HepG2 (cell line): ENCODE results near the gene ANKAR. TPM values are rescaled to one million over a fixed set of nuclear protein-coding genes. Genes with fewer than 3 reads are reported as not detected.

ENCODE experiments used
- ATAC-seq: fragments of 200-7000 bp; cut with Tn5 transposase; 3 replicates; pipeline ENCODE4 v1.9.1; 2020; ENCODE audit warnings: mild to moderate bottlenecking, moderate library complexity
- Bru-seq: library from RNA; stranded (reverse); fragments of 400-500 nt; gene quantifications from one replicate; lab custom pipeline; 2021; lab: Mats Ljungman, UMichigan
- BruChase-seq, 2 experiments: library from RNA; stranded (reverse); fragments of 400-500 nt; gene quantifications; one replicate each; lab custom pipeline; 2021; lab: Mats Ljungman, UMichigan
- BruUV-seq: library from RNA; stranded (reverse); fragments of 400-500 nt; replicated peaks from 2 replicates; lab custom pipeline; 2021; lab: Mats Ljungman, UMichigan
- CTCF ChIA-PET: fragments of 300-600 bp; formaldehyde crosslinking; extraction: SDS; loops from one replicate; lab custom pipeline; 2021; ENCODE audit warnings: low total read pairs, inconsistent platforms, low intra/inter-chr PET ratio; lab: Yijun Ruan, JAX
- POLR2A ChIA-PET: fragments of 350-600 bp; sonication (Branson Sonifier 250); formaldehyde crosslinking; loops from one replicate; lab custom pipeline; 2020; ENCODE audit warnings: antibody characterized with exemption, inconsistent platforms; lab: Yijun Ruan, JAX
- DNase-seq: peaks from one replicate; pipeline ENCODE4 v3.0.0-alpha.2; 2015; ENCODE audit warnings: low spot score
- FAIRE-seq: peaks from 3 replicates; lab custom pipeline; 2011; peaks lifted over from hg19 to GRCh38; lab: Jason Lieb, UNC
- H2AFZ ChIP-seq: one replicate; pipeline ENCODE4 v1.6.1; 2011; ENCODE audit warnings: low read length, inconsistent platforms
- H3K27ac ChIP-seq: fragments of 300-600 bp; 3 replicates; pipeline ENCODE4 v1.8.0; 2011; ENCODE audit warnings: mixed run types, mild to moderate bottlenecking, mixed read lengths, low read length, inconsistent platforms; ENCODE audit not compliant: insufficient read depth; ENCODE audit errors: extremely low read length
- H3K27me3 ChIP-seq, 2 experiments: fragments of 200-600 bp in 1 of 2; 2 replicates in 1 of 2; 3 replicates in 1 of 2; pipeline versions ENCODE4 v1.6.0 to v1.8.0; 2011; ENCODE audit warnings: low read length in 2 of 2, mild to moderate bottlenecking in 2 of 2, moderate library complexity in 2 of 2, inconsistent platforms in 1 of 2; ENCODE audit not compliant: insufficient read depth in 2 of 2, control insufficient read depth in 1 of 2
- H3K36me3 ChIP-seq, 2 experiments: fragments of 200-600 bp in 1 of 2; replicated peaks in 1 of 2; 2 replicates in 1 of 2; 3 replicates in 1 of 2; pipeline versions ENCODE4 v1.5.1 to v1.8.0; 2011; ENCODE audit warnings: low read length in 2 of 2, inconsistent platforms in 1 of 2; ENCODE audit not compliant: insufficient read depth in 2 of 2, control insufficient read depth in 1 of 2
- H3K4me1 ChIP-seq: 2 replicates; pipeline ENCODE4 v1.5.1; 2012; ENCODE audit warnings: low read length, inconsistent platforms; ENCODE audit not compliant: insufficient read depth
- H3K4me2 ChIP-seq: 2 replicates; pipeline ENCODE4 v1.6.0; 2011; ENCODE audit warnings: low read depth, low read length, inconsistent platforms
- H3K4me3 ChIP-seq, 3 experiments: fragments of 200-600 bp in 1 of 3; sonication (generic), shearing (Covaris generic) in 1 of 3; replicated peaks in 1 of 3; 2 replicates each; pipeline ENCODE4 v1.5.1; 2011 to 2016; ENCODE audit warnings: low read length in 3 of 3, inconsistent platforms in 2 of 3, low read depth in 2 of 3, mild to moderate bottlenecking in 2 of 3, control low read depth in 1 of 3, mixed read lengths in 1 of 3; ENCODE audit not compliant: insufficient read depth in 1 of 3
- H3K79me2 ChIP-seq: one replicate; pipeline ENCODE4 v1.6.1; 2011; ENCODE audit warnings: low read length, inconsistent platforms; ENCODE audit not compliant: insufficient read depth
- H3K9ac ChIP-seq: 2 replicates; pipeline ENCODE4 v1.6.0; 2011; ENCODE audit warnings: mild to moderate bottlenecking, low read depth, low read length, inconsistent platforms; ENCODE audit not compliant: insufficient read depth
- H3K9me3 ChIP-seq: 2 replicates; pipeline ENCODE4 v1.5.1; 2012; ENCODE audit warnings: mild to moderate bottlenecking, low read length
- H4K20me1 ChIP-seq: 2 replicates; pipeline ENCODE4 v1.6.0; 2011; ENCODE audit warnings: inconsistent platforms, mild to moderate bottlenecking, low read length, moderate library complexity; ENCODE audit not compliant: insufficient read depth
- DPF2 ChIP-seq: sonication (generic); formaldehyde crosslinking; IDR thresholded peaks from 2 replicates; pipeline ENCODE4 v1.4.0; 2020; ENCODE audit warnings: mild to moderate bottlenecking, low read depth, missing genetic modification reagents, borderline replicate concordance
- IKZF4 ChIP-seq: sonication (generic); formaldehyde crosslinking; IDR thresholded peaks from 2 replicates; pipeline ENCODE4 v1.5.1; 2020; ENCODE audit warnings: borderline replicate concordance, mild to moderate bottlenecking, low read depth, missing genetic modification reagents; ENCODE audit errors: not compliant biosample characterization
- LCORL ChIP-seq, 2 experiments: fragments of 450-650 bp in 1 of 2; sonication (generic) in 1 of 2; formaldehyde crosslinking in 1 of 2; IDR thresholded peaks; 2 replicates each; pipeline versions ENCODE4 v1.5.0 to v1.6.1; 2017 to 2020; ENCODE audit warnings: antibody characterized with exemption in 1 of 2, missing genetic modification reagents in 1 of 2
- MAFK ChIP-seq, 2 experiments: IDR thresholded peaks in 1 of 2; conservative IDR thresholded peaks in 1 of 2; 2 replicates each; pipeline ENCODE4 v1.6.1; 2011; ENCODE audit warnings: improper control_type of control experiment in 2 of 2, low read length in 2 of 2
- NR1H2 ChIP-seq: sonication (generic); formaldehyde crosslinking; IDR thresholded peaks from 2 replicates; pipeline ENCODE4 v1.8.1; 2022; ENCODE audit warnings: low read depth, missing genetic modification reagents, borderline replicate concordance
- NR3C1 ChIP-seq: sonication (generic); formaldehyde crosslinking; IDR thresholded peaks from 2 replicates; pipeline ENCODE4 v1.4.0; 2020; ENCODE audit warnings: missing genetic modification reagents
- PAX8 ChIP-seq: sonication (generic); formaldehyde crosslinking; IDR thresholded peaks from 2 replicates; pipeline ENCODE4 v1.8.0; 2022; ENCODE audit warnings: mild to moderate bottlenecking, missing genetic modification reagents, borderline replicate concordance
- PHB2 ChIP-seq: fragments of 450-650 bp; IDR thresholded peaks from 2 replicates; pipeline ENCODE4 v1.6.1; 2018; ENCODE audit not compliant: partially characterized antibody
- SOX6 ChIP-seq, 2 experiments: fragments of 450-650 bp in 1 of 2; sonication (generic) in 1 of 2; formaldehyde crosslinking in 1 of 2; IDR thresholded peaks; 2 replicates each; pipeline versions ENCODE4 v1.4.0 to v1.6.1; 2017 to 2020; ENCODE audit warnings: antibody characterized with exemption in 1 of 2, mild to moderate bottlenecking in 1 of 2, missing genetic modification reagents in 1 of 2
- STAT5B ChIP-seq: sonication (generic); formaldehyde crosslinking; IDR thresholded peaks from 2 replicates; pipeline ENCODE4 v1.4.0; 2020; ENCODE audit warnings: missing genetic modification reagents
- ZNF333 ChIP-seq: sonication (generic); formaldehyde crosslinking; IDR thresholded peaks from 2 replicates; pipeline ENCODE4 v1.4.0; 2020; ENCODE audit warnings: mild to moderate bottlenecking, missing genetic modification reagents, borderline replicate concordance
- ZNF33B ChIP-seq: sonication (generic); formaldehyde crosslinking; IDR thresholded peaks from 2 replicates; pipeline ENCODE4 v1.5.1; 2020; ENCODE audit warnings: mild to moderate bottlenecking, missing genetic modification reagents
- ZNF441 ChIP-seq: sonication (generic); formaldehyde crosslinking; IDR thresholded peaks from 2 replicates; pipeline ENCODE4 v1.7.0; 2021; ENCODE audit warnings: missing genetic modification reagents, borderline replicate concordance
- ZNF598 ChIP-seq: sonication (generic); formaldehyde crosslinking; IDR thresholded peaks from 2 replicates; pipeline ENCODE4 v1.5.1; 2020; ENCODE audit warnings: mild to moderate bottlenecking, missing genetic modification reagents, borderline replicate concordance
- ZNF724P ChIP-seq: sonication (generic); formaldehyde crosslinking; IDR thresholded peaks from 2 replicates; pipeline ENCODE4 v1.8.0; 2022; ENCODE audit warnings: missing genetic modification reagents, borderline replicate concordance
- ZNF883 ChIP-seq: sonication (generic); formaldehyde crosslinking; IDR thresholded peaks from 2 replicates; pipeline ENCODE4 v1.5.1; 2020; ENCODE audit warnings: mild to moderate bottlenecking, missing genetic modification reagents; ENCODE audit errors: not compliant biosample characterization
- ZNF891 ChIP-seq: sonication (generic); formaldehyde crosslinking; IDR thresholded peaks from 2 replicates; pipeline ENCODE4 v1.5.0; 2020; ENCODE audit warnings: mild to moderate bottlenecking, missing genetic modification reagents
- WGBS: methylation state at CpG from one replicate; pipeline ENCODE4 v1.1.6; 2017; ENCODE audit warnings: low lambda C conversion rate; 5-methylcytosine and 5-hydroxymethylcytosine counted together
- in situ Hi-C: cut with HindIII; loops from 2 replicates; pipeline ENCODE4 v1.10.0; 2017; ENCODE audit warnings: low pct_unique_long_range_greater_than_20kb; ENCODE audit not compliant: extremely low pct_ligation_motif_present
- intact Hi-C: fragments of 100-400 bp; cut with micrococcal nuclease; formaldehyde crosslinking; loops from one replicate; pipeline ENCODE4 v1.10.0; 2022; ENCODE audit not compliant: unreplicated experiment
- long read RNA-seq, 2 experiments: library from RNA in 1 of 2; library from polyadenylated mRNA in 1 of 2; stranded (forward) in 1 of 2; unstranded in 1 of 2; transcript quantifications; one replicate each; pipeline ENCODE4 v2.0.0, GENCODE V29; 2019 to 2022
- polyA minus RNA-seq, 3 experiments: library from RNA; depleted of rRNA, polyadenylated mRNA; stranded (reverse); fragments of >200 nt; gene quantifications; 2 replicates each; pipeline ENCODE4 v1.2.3, GENCODE V29; 2011; ENCODE audit warnings: low replicate concordance in 1 of 3
- polyA plus RNA-seq, 8 experiments: library from polyadenylated mRNA; depleted of rRNA in 3 of 8; stranded (reverse) in 7 of 8; unstranded in 1 of 8; fragments of >200 nt; fragmentation: Illumina TruSeq in 4 of 8; extraction: Trizol in 4 of 8; gene quantifications; 2 replicates each; pipeline versions ENCODE4 v1.2.1 to v1.2.3, GENCODE V29; 2011 to 2016; ENCODE audit warnings: low read depth in 4 of 8, missing spikeins in 1 of 8, mixed read lengths in 1 of 8; ENCODE audit not compliant: insufficient read depth in 1 of 8
- total RNA-seq, 5 experiments: library from RNA; depleted of rRNA; stranded (reverse); fragments of >200 nt; fragmentation: Illumina TruSeq; extraction: Trizol; gene quantifications; 2 replicates each; pipeline ENCODE4 v1.2.3, GENCODE V29; 2016; ENCODE audit warnings: low read depth in 1 of 5

ANKAR gene
- total RNA-seq (2016; rRNA removed; fragmentation: Illumina TruSeq; extraction: Trizol): 3.0 and 3.6 TPM in 2 replicates
- total RNA-seq (2016; cell fraction: cytosol; rRNA removed; fragmentation: Illumina TruSeq; extraction: Trizol; ENCODE audit: low read depth): 10.4 and 13.3 TPM in 2 replicates
- total RNA-seq (2016; cell fraction: insoluble cytoplasmic fraction; rRNA removed; fragmentation: Illumina TruSeq; extraction: Trizol): 2.7 and 4.7 TPM in 2 replicates
- total RNA-seq (2016; cell fraction: membrane; rRNA removed; fragmentation: Illumina TruSeq; extraction: Trizol): 4.9 and 7.6 TPM in 2 replicates
- 8.9 and 14.3 TPM in 2 replicates for total RNA-seq (2016; cell fraction: nucleus; rRNA removed; fragmentation: Illumina TruSeq; extraction: Trizol)
- 3.8 and 5.0 TPM in 2 replicates for polyA plus RNA-seq (2011; rRNA removed)
- polyA plus RNA-seq (2011; cell fraction: cytosol; rRNA removed): 1.7 and 3.3 TPM in 2 replicates
- 3.2 and 4.1 TPM in 2 replicates for polyA plus RNA-seq (2011; cell fraction: nucleus; rRNA removed)
- 2.9 and 4.3 TPM in 2 replicates for polyA plus RNA-seq (2012)
- 2.8 and 4.3 TPM in 2 replicates for polyA plus RNA-seq (2016; cell fraction: cytosol; fragmentation: Illumina TruSeq; extraction: Trizol; ENCODE audit: low read depth)
- 2.9 and 3.8 TPM in 2 replicates for polyA plus RNA-seq (2016; cell fraction: insoluble cytoplasmic fraction; fragmentation: Illumina TruSeq; extraction: Trizol; ENCODE audit: low read depth)
- polyA plus RNA-seq (2016; cell fraction: membrane; fragmentation: Illumina TruSeq; extraction: Trizol; ENCODE audit: low read depth): 4.6 and 5.3 TPM in 2 replicates
- polyA plus RNA-seq (2016; cell fraction: nucleus; fragmentation: Illumina TruSeq; extraction: Trizol; ENCODE audit: insufficient read depth, low read depth): 6.4 and 7.4 TPM in 2 replicates
- 0.37 and 3.8 TPM in 2 replicates for polyA minus RNA-seq (2011; rRNA and poly(A)+ RNA removed; ENCODE audit: low replicate concordance)
- 2.1 and 2.5 TPM in 2 replicates for polyA minus RNA-seq (2011; cell fraction: cytosol; rRNA and poly(A)+ RNA removed)
- polyA minus RNA-seq (2011; cell fraction: nucleus; rRNA and poly(A)+ RNA removed): 36.9 and 38.0 TPM in 2 replicates
- Bru-seq, nascent RNA: percentile 68 among the genes with signal in this experiment
- BruChase-seq, experiment 1, labeled RNA remaining after a 6-hour chase: percentile 52 among the genes with signal in this experiment
- percentile 60 among the genes with signal in this experiment for BruChase-seq, experiment 2, labeled RNA remaining after a 2-hour chase
- long read RNA-seq, experiment 1, partial matches to known transcripts: 1 of 4 reads
- long read RNA-seq, experiment 1, other reads (novel, unspliced or antisense): 3 of 4 reads
- long read RNA-seq, experiment 2, partial matches to known transcripts: 1 of 4 reads
- long read RNA-seq, experiment 2, other reads (novel, unspliced or antisense): 3 of 4 reads

GRCh38 chr2:189674374-189675112 is at the start of gene ANKAR:
Gene ANKAR (plus strand): TSS chr2:189674670. CDS start chr2:189676491, 1,821 bp downstream.
- peak within 1 kb of the TSS; percentile 85 to 93 (median 85) for H3K4me3 ChIP-seq
- intact Hi-C loops (loop anchor here (1.0 kb wide), 3 partner anchors 13 to 88 kb away; partner anchors contain the start of genes ASNSD1 and OSGEPL1), in situ Hi-C loops (loop anchor here (5.0 to 25.0 kb wide), 2 partner anchors 88 to 388 kb away; partner anchors contain the start of genes MSTN and OSGEPL1)
- ATAC-seq (peak; percentile 99), DNase-seq (peak; percentile 88), FAIRE-seq (peak; percentile 59)
- ChIA-PET CTCF (interaction anchor here (1.1 to 1.9 kb wide), 6 partner anchors 13 to 396 kb away, joined by 3 to 17 read pairs (median 8); partner anchors contain the start of genes ASNSD1 and OSGEPL1), POLR2A (interaction anchor here (0.7 to 4.2 kb wide), 9 partner anchors 10 to 506 kb away, joined by 3 to 25 read pairs (median 6); partner anchors contain the start of genes ASNSD1, ORMDL1, OSGEPL1 and PMS1)
- no peaks in the 10 kb centered on the region for H4K20me1 ChIP-seq
- H3K4me1 ChIP-seq: peaks cover 21% of the 10 kb centered on the region
- H3K27me3 ChIP-seq: no peaks in the 10 kb centered on the region; a peak in 1 of 5 replicates
- H3K79me2 ChIP-seq: no peaks in the 10 kb centered on the region
- H3K27ac ChIP-seq: peak within 1 kb of the TSS; percentile 90
- TSS peak; percentile 60 for BruUV-seq
- H3K36me3 ChIP-seq: peaks cover 2 to 11% of the 10 kb centered on the region in 2 experiments; a peak in 4 of 5 replicates
- H2AFZ ChIP-seq: peak within 1 kb of the TSS; percentile 100
- WGBS: 2% methylated on average over 32 of the region's 62 CpGs
- H3K4me2 ChIP-seq: peak within 1 kb of the TSS; percentile 94
- H3K9ac ChIP-seq: peak within 1 kb of the TSS; percentile 99
- H3K9me3 ChIP-seq: peaks cover 7% of the 10 kb centered on the region; the same call in 1 of the 2 replicates
- TF ChIP-seq LCORL (IDR thresholded peaks at IDR 0.05): no peak
- TF ChIP-seq LCORL (CRISPR knock-in tag; IDR thresholded peaks at IDR 0.05): peak; percentile 96
- TF ChIP-seq ZNF891 (CRISPR knock-in tag): peak; percentile 99
- TF ChIP-seq DPF2 (CRISPR knock-in tag): no peak
- peak; percentile 81; the same call in 1 of the 2 replicates for TF ChIP-seq PAX8 (CRISPR knock-in tag)
- TF ChIP-seq MAFK (conservative IDR thresholded peaks at IDR 0.05 in 1 of 2, IDR thresholded peaks at IDR 0.05 in 1 of 2; ENCODE audit: low read length in 2 of 2): peak; percentile 82 to 85
- no peak for TF ChIP-seq SOX6 (IDR thresholded peaks at IDR 0.05)
- peak; percentile 66; the same call in 1 of the 2 replicates for TF ChIP-seq SOX6 (CRISPR knock-in tag; IDR thresholded peaks at IDR 0.05)
- TF ChIP-seq IKZF4 (CRISPR knock-in tag): peak; percentile 98
- TF ChIP-seq ZNF724P: peak; percentile 94
- peak; percentile 99 for TF ChIP-seq ZNF883 (CRISPR knock-in tag)
- TF ChIP-seq STAT5B (CRISPR knock-in tag): no peak
- TF ChIP-seq ZNF33B (CRISPR knock-in tag): peak; percentile 99
- TF ChIP-seq ZNF333 (CRISPR knock-in tag): peak; percentile 96; the same call in 1 of the 2 replicates
- TF ChIP-seq NR1H2 (CRISPR knock-in tag): peak; percentile 79; the same call in 1 of the 2 replicates
- TF ChIP-seq PHB2: no peak
- no peak for TF ChIP-seq NR3C1 (CRISPR knock-in tag)
- peak; percentile 86; the same call in 1 of the 2 replicates for TF ChIP-seq ZNF598 (CRISPR knock-in tag)
- TF ChIP-seq ZNF441 (CRISPR knock-in tag): peak; percentile 98
